Neural crest cell (in vitro differentiated cells): Measurements from ENCODE around the gene FNIP1. TPM values are rescaled to one million over a fixed set of nuclear protein-coding genes. Genes with fewer than 3 reads are reported as not detected.
"Not testable (repeated sequence)": the region's sequence is repeated elsewhere in the genome, so short reads cannot be mapped to it uniquely, and the experiment has no call there.

Source experiments
- DNase-seq: peaks from one replicate; pipeline ENCODE4 v3.0.0; 2021; ENCODE audit warnings: low read depth, mixed read lengths, low spot score
- H3K27ac Mint-ChIP-seq: one replicate; pipeline ENCODE4 v1.8.0; 2021; ENCODE audit warnings: mild to moderate bottlenecking, mixed read lengths; ENCODE audit not compliant: unreplicated experiment
- H3K27me3 Mint-ChIP-seq: 2 replicates; pipeline ENCODE4 v1.8.0; 2021; ENCODE audit warnings: low read depth, mild to moderate bottlenecking, mixed read lengths
- H3K36me3 Mint-ChIP-seq: 2 replicates; pipeline ENCODE4 v1.8.0; 2021; ENCODE audit warnings: low read depth, mild to moderate bottlenecking, mixed read lengths
- H3K4me1 Mint-ChIP-seq: 2 replicates; pipeline ENCODE4 v1.8.0; 2021; ENCODE audit warnings: mixed read lengths
- H3K4me3 Mint-ChIP-seq: one replicate; pipeline ENCODE4 v1.8.0; 2021; ENCODE audit warnings: mild to moderate bottlenecking, mixed read lengths
- H3K9me3 Mint-ChIP-seq: 2 replicates; pipeline ENCODE4 v1.8.0; 2021; ENCODE audit warnings: mixed read lengths
- CTCF ChIP-seq: fragments of 200-600 bp; sonication (generic); conservative IDR thresholded peaks from 2 replicates; pipeline ENCODE4 v1.5.0; 2021; ENCODE audit warnings: antibody characterized with exemption, mild to moderate bottlenecking
- long read RNA-seq: library from polyadenylated mRNA; unstranded; transcript quantifications from one replicate; pipeline ENCODE4 v2.0.0, GENCODE V29; 2020
- total RNA-seq: library from RNA; stranded (reverse); gene quantifications from 2 replicates; pipeline ENCODE4 v1.2.1, GENCODE V29; 2021

The FNIP1 gene
- 20.6 and 24.9 TPM in 2 replicates for total RNA-seq
- long read RNA-seq, partial matches to known transcripts, result 8 of 14 reads
- long read RNA-seq, other reads (novel, unspliced or antisense), result 4 of 14 reads

- Mint-ChIP-seq H3K4me3 (peak within 1 kb of the TSS; percentile 95), H3K27me3 (no peaks in the 10 kb centered on the region), H3K36me3 (no peaks in the 10 kb centered on the region), H3K4me1 (peaks cover 30% of the 10 kb centered on the region), H3K9me3 (no peaks in the 10 kb centered on the region), H3K27ac (peak within 1 kb of the TSS; percentile 97)
- peak; percentile 32 for TF ChIP-seq CTCF
- peak; percentile 97 for DNase-seq
Observed at GRCh38 chr5:131796793-131797693, at the start of gene FNIP1. Gene FNIP1 (minus strand): TSS chr5:131797017. CDS start chr5:131796921, 96 bp downstream.

- TF ChIP-seq CTCF, result no peak
- DNase-seq, result no peak
- Mint-ChIP-seq H3K4me3 (no peak overlapping the region), H3K36me3 (peaks cover 17% of the 10 kb centered on the region), H3K27me3 (no peaks in the 10 kb centered on the region), H3K4me1 (no peaks in the 10 kb centered on the region), H3K9me3 (peaks cover 30% of the 10 kb centered on the region), H3K27ac (no peak overlapping the region)
Observed at GRCh38 chr5:131846536-131846935, 49.7 kb upstream of the FNIP1 start.

- no peak for TF ChIP-seq CTCF
- Mint-ChIP-seq H3K36me3 (peaks cover 17% of the 10 kb centered on the region), H3K27me3 (no peaks in the 10 kb centered on the region), H3K4me1 (no peaks in the 10 kb centered on the region), H3K4me3 (no peak overlapping the region), H3K27ac (no peak overlapping the region), H3K9me3 (peaks cover 30% of the 10 kb centered on the region)
- no peak for DNase-seq
Observed at GRCh38 chr5:131845828-131846227, 49.0 kb upstream of the FNIP1 start.

GRCh38 chr5:131842971-131843370, 46.2 kb upstream of the FNIP1 start:
- peaks cover 21% of the 10 kb centered on the region for H3K36me3 Mint-ChIP-seq
- not testable (repeated sequence) for H3K4me3 Mint-ChIP-seq, H3K4me1 Mint-ChIP-seq, DNase-seq, H3K27me3 Mint-ChIP-seq
- peak overlapping the region; percentile 64 for H3K27ac Mint-ChIP-seq
- H3K9me3 Mint-ChIP-seq, result peaks cover 29% of the 10 kb centered on the region

GRCh38 chr5:131832702-131833101, 35.9 kb upstream of the FNIP1 start:
- not testable (repeated sequence) for H3K4me3 Mint-ChIP-seq, DNase-seq, H3K36me3 Mint-ChIP-seq, H3K27ac Mint-ChIP-seq, H3K4me1 Mint-ChIP-seq, H3K27me3 Mint-ChIP-seq
- peaks cover 14% of the 10 kb centered on the region for H3K9me3 Mint-ChIP-seq

GRCh38 chr5:131825404-131826013, 28.7 kb upstream of the FNIP1 start:
- H3K27me3 Mint-ChIP-seq, result no peaks in the 10 kb centered on the region
- TF ChIP-seq CTCF, result no peak
- H3K4me3 Mint-ChIP-seq, result peak overlapping the region; percentile 33
- peaks cover 7% of the 10 kb centered on the region for H3K36me3 Mint-ChIP-seq
- H3K9me3 Mint-ChIP-seq, result peaks cover 16% of the 10 kb centered on the region
- H3K27ac Mint-ChIP-seq, result peak overlapping the region; percentile 24
- H3K4me1 Mint-ChIP-seq, result peaks cover 10% of the 10 kb centered on the region
- DNase-seq, result no peak
